ENCODE results near the gene KISS1.
A peak's percentile ranks its signal among the peaks of the same experiment; 100 is the strongest.

Gene KISS1

DNA sequence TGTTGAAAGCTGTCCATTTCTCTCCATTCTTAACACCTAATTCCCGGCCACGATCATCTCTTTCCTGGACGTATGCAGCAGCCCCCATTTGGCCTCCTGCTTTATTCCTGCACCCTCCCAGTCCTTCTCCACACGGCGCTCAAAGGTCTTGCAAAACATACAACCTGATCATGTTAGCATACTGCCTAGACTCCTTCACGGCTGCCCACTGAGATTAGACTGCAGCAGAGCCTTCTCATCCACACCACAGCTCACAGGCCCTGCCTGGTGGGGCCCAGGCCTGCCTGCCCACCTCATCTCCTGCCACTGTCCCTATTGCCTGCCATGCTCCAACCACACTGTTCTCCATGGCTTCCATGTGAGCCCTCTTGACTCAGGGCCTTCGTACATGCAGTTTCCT lies 14.8 kb upstream of the KISS1 start:
- Histone ChIP-seq H3K4me1 (ENCODE audit: control insufficient read depth, low read length) (no peaks in the 10 kb centered on the region), H3K9me2 (replicated peaks; ENCODE audit: control insufficient read depth, low read length) (no peaks in the 10 kb centered on the region), H3K4me3 (ENCODE audit: low read length) (no peak overlapping the region), H3F3A (ENCODE audit: control insufficient read depth, insufficient read depth) (no peaks in the 10 kb centered on the region), H3K79me2 (ENCODE audit: control insufficient read depth, low read length) (no peaks in the 10 kb centered on the region), H3K27ac (ENCODE audit: low read depth, low read length) (no peak overlapping the region), H3K9me3 (ENCODE audit: control insufficient read depth, insufficient read depth, low read length) (no peaks in the 10 kb centered on the region), H3K4me2 (ENCODE audit: low read length) (no peak overlapping the region), H4K20me1 (ENCODE audit: control insufficient read depth, insufficient read depth, low read depth, low read length) (no peaks in the 10 kb centered on the region), H3K36me3 (ENCODE audit: control insufficient read depth, low read length) (no peaks in the 10 kb centered on the region), H3K27me3 (ENCODE audit: control insufficient read depth, low read length) (peaks cover 11% of the 10 kb centered on the region; the same call in 1 of the 2 replicates)
- no peak for TF ChIP-seq EZH2phosphoT487 (IDR thresholded peaks at IDR 0.05; ENCODE audit: borderline replicate concordance, low read length)
- TF ChIP-seq, protein P1, sequence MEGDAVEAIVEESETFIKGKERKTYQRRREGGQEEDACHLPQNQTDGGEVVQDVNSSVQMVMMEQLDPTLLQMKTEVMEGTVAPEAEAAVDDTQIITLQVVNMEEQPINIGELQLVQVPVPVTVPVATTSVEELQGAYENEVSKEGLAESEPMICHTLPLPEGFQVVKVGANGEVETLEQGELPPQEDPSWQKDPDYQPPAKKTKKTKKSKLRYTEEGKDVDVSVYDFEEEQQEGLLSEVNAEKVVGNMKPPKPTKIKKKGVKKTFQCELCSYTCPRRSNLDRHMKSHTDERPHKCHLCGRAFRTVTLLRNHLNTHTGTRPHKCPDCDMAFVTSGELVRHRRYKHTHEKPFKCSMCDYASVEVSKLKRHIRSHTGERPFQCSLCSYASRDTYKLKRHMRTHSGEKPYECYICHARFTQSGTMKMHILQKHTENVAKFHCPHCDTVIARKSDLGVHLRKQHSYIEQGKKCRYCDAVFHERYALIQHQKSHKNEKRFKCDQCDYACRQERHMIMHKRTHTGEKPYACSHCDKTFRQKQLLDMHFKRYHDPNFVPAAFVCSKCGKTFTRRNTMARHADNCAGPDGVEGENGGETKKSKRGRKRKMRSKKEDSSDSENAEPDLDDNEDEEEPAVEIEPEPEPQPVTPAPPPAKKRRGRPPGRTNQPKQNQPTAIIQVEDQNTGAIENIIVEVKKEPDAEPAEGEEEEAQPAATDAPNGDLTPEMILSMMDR (IDR thresholded peaks at IDR 0.05; ENCODE audit: low read depth, low read length, poor library complexity, severe bottlenecking), result no peak

DNA sequence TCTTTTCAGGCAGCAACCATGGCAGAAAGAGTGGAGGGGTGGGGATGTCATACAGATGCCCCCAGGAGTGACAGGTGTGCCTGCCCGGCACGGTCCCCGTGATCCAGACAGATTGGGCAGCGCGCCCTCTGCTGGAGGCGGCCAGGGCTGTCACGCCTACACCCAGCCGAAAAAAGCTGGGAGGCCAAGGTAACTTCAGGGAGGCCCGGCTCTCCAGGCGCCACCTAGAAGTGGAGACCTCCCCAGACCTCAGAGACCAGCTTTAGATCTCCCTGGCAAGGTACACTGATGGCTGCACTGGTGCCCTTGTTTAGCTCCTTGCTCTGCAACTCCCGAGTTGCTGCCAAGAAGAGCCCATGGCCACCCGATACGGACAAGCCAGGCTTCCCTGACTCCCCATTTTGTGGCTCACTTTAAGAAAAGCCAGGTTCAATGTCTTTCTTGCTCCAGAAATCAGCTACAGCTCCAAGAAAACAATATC lies 10.9 kb upstream of the KISS1 start:
- Histone ChIP-seq H3K9me3 (ENCODE audit: control insufficient read depth, insufficient read depth, low read length) (no peaks in the 10 kb centered on the region), H3K4me2 (ENCODE audit: low read length) (no peak overlapping the region), H3K27ac (ENCODE audit: low read depth, low read length) (no peak overlapping the region), H3K79me2 (ENCODE audit: control insufficient read depth, low read length) (no peaks in the 10 kb centered on the region), H3K36me3 (ENCODE audit: control insufficient read depth, low read length) (no peaks in the 10 kb centered on the region), H3K9me2 (replicated peaks; ENCODE audit: control insufficient read depth, low read length) (no peaks in the 10 kb centered on the region), H3F3A (ENCODE audit: control insufficient read depth, insufficient read depth) (no peaks in the 10 kb centered on the region), H3K27me3 (ENCODE audit: control insufficient read depth, low read length) (peaks cover 21% of the 10 kb centered on the region; the same call in 1 of the 2 replicates), H3K4me1 (ENCODE audit: control insufficient read depth, low read length) (no peaks in the 10 kb centered on the region), H3K4me3 (ENCODE audit: low read length) (no peak overlapping the region), H4K20me1 (ENCODE audit: control insufficient read depth, insufficient read depth, low read depth, low read length) (no peaks in the 10 kb centered on the region)
- TF ChIP-seq, protein P1 (IDR thresholded peaks at IDR 0.05; ENCODE audit: low read depth, low read length, poor library complexity, severe bottlenecking), result peak; percentile 92
- TF ChIP-seq EZH2phosphoT487 (IDR thresholded peaks at IDR 0.05; ENCODE audit: borderline replicate concordance, low read length), result no peak

DNA sequence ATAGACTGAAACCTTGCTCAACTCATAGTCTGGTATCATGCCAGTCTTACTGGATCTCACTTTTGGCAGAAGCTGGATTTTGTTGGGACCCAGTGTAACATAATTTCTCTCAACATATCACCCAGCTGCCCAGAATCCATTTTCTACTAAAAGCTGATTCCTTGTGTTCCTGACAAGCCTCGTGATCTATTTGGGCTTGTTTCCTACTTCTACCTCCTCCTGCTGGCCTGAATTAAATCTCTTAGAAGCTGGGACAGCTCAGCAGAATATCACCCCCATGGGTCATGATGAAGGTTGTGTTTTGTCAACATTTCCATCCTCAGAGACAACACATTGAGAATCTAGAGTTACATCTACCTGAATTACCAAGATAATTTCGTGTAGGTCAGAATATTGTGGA lies 9.8 kb upstream of the KISS1 start:
- Histone ChIP-seq H4K20me1 (ENCODE audit: control insufficient read depth, insufficient read depth, low read depth, low read length) (no peaks in the 10 kb centered on the region), H3K79me2 (ENCODE audit: control insufficient read depth, low read length) (no peaks in the 10 kb centered on the region), H3K9me2 (replicated peaks; ENCODE audit: control insufficient read depth, low read length) (no peaks in the 10 kb centered on the region), H3K27me3 (ENCODE audit: control insufficient read depth, low read length) (peaks cover 21% of the 10 kb centered on the region; the same call in 1 of the 2 replicates), H3K9me3 (ENCODE audit: control insufficient read depth, insufficient read depth, low read length) (no peaks in the 10 kb centered on the region), H3K27ac (ENCODE audit: low read depth, low read length) (no peak overlapping the region), H3F3A (ENCODE audit: control insufficient read depth, insufficient read depth) (no peaks in the 10 kb centered on the region), H3K4me2 (ENCODE audit: low read length) (no peak overlapping the region), H3K4me1 (ENCODE audit: control insufficient read depth, low read length) (no peaks in the 10 kb centered on the region), H3K4me3 (ENCODE audit: low read length) (no peak overlapping the region), H3K36me3 (ENCODE audit: control insufficient read depth, low read length) (no peaks in the 10 kb centered on the region)
- TF ChIP-seq, protein P1 (IDR thresholded peaks at IDR 0.05; ENCODE audit: low read depth, low read length, poor library complexity, severe bottlenecking), result no peak
- no peak for TF ChIP-seq EZH2phosphoT487 (IDR thresholded peaks at IDR 0.05; ENCODE audit: borderline replicate concordance, low read length)

Measured in DOHH2 (cell line).